H9 (cell line): Measurements from ENCODE around the gene BCAS3. TPM values are rescaled to one million over a fixed set of nuclear protein-coding genes. Genes with fewer than 3 reads are reported as not detected.

Experiments
- DNase-seq: peaks from one replicate; pipeline ENCODE4 v3.0.0-alpha.2; 2017
- H2AFZ ChIP-seq: one replicate; pipeline ENCODE4 v1.6.1; 2013; ENCODE audit warnings: mild to moderate bottlenecking, low read length, control low read depth, moderate library complexity
- H2AK5ac ChIP-seq: 2 replicates; pipeline ENCODE4 v1.6.1; 2013; ENCODE audit warnings: low read length, control low read depth, mixed read lengths; ENCODE audit not compliant: insufficient read length
- H2BK120ac ChIP-seq: one replicate; pipeline ENCODE4 v1.6.1; 2013; ENCODE audit warnings: low read depth, mild to moderate bottlenecking, low read length, control low read depth, inconsistent platforms; ENCODE audit not compliant: poor library complexity, severe bottlenecking
- H2BK12ac ChIP-seq: 2 replicates; pipeline ENCODE4 v1.6.1; 2013; ENCODE audit warnings: low read length, control low read depth, mixed read lengths, low read depth; ENCODE audit not compliant: insufficient read length
- H2BK15ac ChIP-seq: 2 replicates; pipeline ENCODE4 v1.6.1; 2013; ENCODE audit warnings: low read depth, low read length, control low read depth
- H2BK20ac ChIP-seq: one replicate; pipeline ENCODE4 v1.6.1; 2013; ENCODE audit warnings: low read depth, mild to moderate bottlenecking, low read length, control low read depth, inconsistent platforms; ENCODE audit not compliant: poor library complexity, severe bottlenecking
- H2BK5ac ChIP-seq: 2 replicates; pipeline ENCODE4 v1.6.1; 2013; ENCODE audit warnings: low read length, control low read depth, mixed read lengths; ENCODE audit not compliant: insufficient read length
- H3K14ac ChIP-seq: 2 replicates; pipeline ENCODE4 v1.6.1; 2013; ENCODE audit warnings: low read length, control low read depth; ENCODE audit not compliant: insufficient read depth
- H3K18ac ChIP-seq: 2 replicates; pipeline ENCODE4 v1.6.1; 2013; ENCODE audit warnings: low read depth, mild to moderate bottlenecking, mixed read lengths, low read length, control low read depth; ENCODE audit not compliant: insufficient read length
- H3K23ac ChIP-seq: 2 replicates; pipeline ENCODE4 v1.6.1; 2013; ENCODE audit warnings: low read length, control low read depth, mixed read lengths, low read depth; ENCODE audit not compliant: insufficient read length
- H3K23me2 ChIP-seq: 2 replicates; pipeline ENCODE4 v1.6.1; 2013; ENCODE audit warnings: low read depth, mild to moderate bottlenecking, mixed read lengths, low read length, control low read depth; ENCODE audit not compliant: insufficient read length, poor library complexity, severe bottlenecking
- H3K27ac ChIP-seq: 2 replicates; pipeline ENCODE4 v1.5.1; 2013; ENCODE audit warnings: low read length, control low read depth, mixed read lengths, low read depth; ENCODE audit not compliant: insufficient read length
- H3K27me3 ChIP-seq: 2 replicates; pipeline ENCODE4 v1.6.1; 2013; ENCODE audit warnings: low read length, control low read depth, inconsistent platforms; ENCODE audit not compliant: insufficient read depth
- H3K4ac ChIP-seq: 2 replicates; pipeline ENCODE4 v1.6.1; 2013; ENCODE audit warnings: low read depth, mild to moderate bottlenecking, control low read depth, inconsistent platforms, low read length, moderate library complexity
- H3K4me1 ChIP-seq: 2 replicates; pipeline ENCODE4 v1.6.1; 2013; ENCODE audit warnings: low read length, control low read depth, inconsistent platforms; ENCODE audit not compliant: insufficient read depth
- H3K4me2 ChIP-seq: 2 replicates; pipeline ENCODE4 v1.6.1; 2013; ENCODE audit warnings: low read length, control low read depth, mixed read lengths; ENCODE audit not compliant: insufficient read length, insufficient read depth
- H3K56ac ChIP-seq: 2 replicates; pipeline ENCODE4 v1.6.1; 2013; ENCODE audit warnings: low read depth, mild to moderate bottlenecking, mixed read lengths, low read length, control low read depth; ENCODE audit not compliant: insufficient read length
- H3K79me1 ChIP-seq: 2 replicates; pipeline ENCODE4 v1.6.1; 2013; ENCODE audit warnings: low read depth, mild to moderate bottlenecking, moderate library complexity, low read length, control low read depth, inconsistent platforms; ENCODE audit not compliant: insufficient read depth, poor library complexity, severe bottlenecking
- H3K79me2 ChIP-seq: 2 replicates; pipeline ENCODE4 v1.6.1; 2013; ENCODE audit warnings: low read length, control low read depth, inconsistent platforms; ENCODE audit not compliant: insufficient read depth
- H3K9ac ChIP-seq: 2 replicates; pipeline ENCODE4 v1.6.1; 2013; ENCODE audit warnings: low read length, control low read depth, mixed read lengths; ENCODE audit not compliant: insufficient read length; ENCODE audit errors: extremely low read depth
- H3K9me3 ChIP-seq: one replicate; pipeline ENCODE4 v1.6.1; 2013; ENCODE audit warnings: low read depth, low read length, inconsistent platforms; ENCODE audit not compliant: control insufficient read depth
- H3T11ph ChIP-seq: one replicate; pipeline ENCODE4 v1.6.1; 2013; ENCODE audit warnings: mild to moderate bottlenecking, low read length, control low read depth, inconsistent platforms
- H4K20me1 ChIP-seq: one replicate; pipeline ENCODE4 v1.6.1; 2013; ENCODE audit not compliant: control insufficient read depth, insufficient read length, insufficient read depth
- H4K5ac ChIP-seq: 2 replicates; pipeline ENCODE4 v1.6.1; 2013; ENCODE audit warnings: low read depth, mild to moderate bottlenecking, mixed read lengths, low read length, control low read depth; ENCODE audit not compliant: insufficient read length
- H4K8ac ChIP-seq: replicated peaks from 2 replicates; pipeline ENCODE4 v1.6.1; 2013; ENCODE audit warnings: low read length, control low read depth, mixed read lengths, low read depth; ENCODE audit not compliant: insufficient read length
- H4K91ac ChIP-seq: 2 replicates; pipeline ENCODE4 v1.6.1; 2013; ENCODE audit warnings: low read depth, mild to moderate bottlenecking, moderate library complexity, mixed read lengths, low read length, control low read depth; ENCODE audit not compliant: insufficient read length
- H3K27ac Mint-ChIP-seq, 3 experiments: 2 replicates in 2 of 3; 3 replicates in 1 of 3; pipeline ENCODE4 v1.8.0; 2020 to 2021; ENCODE audit warnings: mixed read lengths in 3 of 3, mild to moderate bottlenecking in 1 of 3, moderate library complexity in 1 of 3
- H3K27me3 Mint-ChIP-seq: 2 replicates; pipeline ENCODE4 v1.8.0; 2021; ENCODE audit warnings: low read depth, mild to moderate bottlenecking, moderate library complexity, mixed read lengths
- H3K36me3 Mint-ChIP-seq, 3 experiments: 2 replicates in 2 of 3; 3 replicates in 1 of 3; pipeline ENCODE4 v1.8.0; 2020 to 2021; ENCODE audit warnings: low read depth in 3 of 3, mixed read lengths in 3 of 3; ENCODE audit not compliant: insufficient read depth in 1 of 3
- H3K4me1 Mint-ChIP-seq, 2 experiments: 2 replicates each; pipeline ENCODE4 v1.8.0; 2020; ENCODE audit warnings: mixed read lengths in 2 of 2
- H3K4me3 Mint-ChIP-seq, 2 experiments: 2 replicates in 1 of 2; 3 replicates in 1 of 2; pipeline ENCODE4 v1.8.0; 2020 to 2021; ENCODE audit warnings: mild to moderate bottlenecking in 2 of 2, mixed read lengths in 2 of 2, moderate library complexity in 1 of 2
- H3K9me3 Mint-ChIP-seq, 2 experiments: 2 replicates in 1 of 2; 3 replicates in 1 of 2; pipeline ENCODE4 v1.8.0; 2020; ENCODE audit warnings: mild to moderate bottlenecking in 2 of 2, mixed read lengths in 2 of 2, moderate library complexity in 1 of 2
- WGBS: extraction: QIAGEN DNeasy Blood & Tissue Kit; methylation state at CpG from one replicate; pipeline ENCODE4 v1.1.7; 2013; ENCODE audit warnings: missing lambda C conversion rate, low lambda C conversion rate, mixed read lengths; ENCODE audit not compliant: insufficient read length; ENCODE audit errors: extremely low coverage; 5-methylcytosine and 5-hydroxymethylcytosine counted together
- total RNA-seq: library from RNA; stranded (reverse); gene quantifications from 2 replicates; pipeline ENCODE4 v1.2.1, GENCODE V29; 2021
- TF ChIP-seq, protein P1 (sequence below): fragments of 200-600 bp; sonication (generic); conservative IDR thresholded peaks from 3 replicates; pipeline ENCODE4 v1.8.0; 2021; ENCODE audit warnings: antibody characterized with exemption, mild to moderate bottlenecking

Gene BCAS3
- total RNA-seq, 1 experiment from 2014 or later, result 22.4 TPM

- no peak overlapping the region for H3K27ac Mint-ChIP-seq
- H3K23ac ChIP-seq, result no peak overlapping the region
- H3K23me2 ChIP-seq, result no peaks in the 10 kb centered on the region
- no peak overlapping the region for H2AFZ ChIP-seq
- H3K79me2 ChIP-seq, result no peaks in the 10 kb centered on the region
- no peak overlapping the region for H4K91ac ChIP-seq
- no peak overlapping the region for H3K14ac ChIP-seq
- H3T11ph ChIP-seq, result no peak overlapping the region
- no peaks in the 10 kb centered on the region for H3K36me3 Mint-ChIP-seq
- DNase-seq, result no peak
- no peak overlapping the region for H3K4me2 ChIP-seq
- no peak overlapping the region for H2BK120ac ChIP-seq
- no peak overlapping the region for H3K4me3 Mint-ChIP-seq
- no peaks in the 10 kb centered on the region for H3K27me3 ChIP-seq
- TF ChIP-seq, protein P1, sequence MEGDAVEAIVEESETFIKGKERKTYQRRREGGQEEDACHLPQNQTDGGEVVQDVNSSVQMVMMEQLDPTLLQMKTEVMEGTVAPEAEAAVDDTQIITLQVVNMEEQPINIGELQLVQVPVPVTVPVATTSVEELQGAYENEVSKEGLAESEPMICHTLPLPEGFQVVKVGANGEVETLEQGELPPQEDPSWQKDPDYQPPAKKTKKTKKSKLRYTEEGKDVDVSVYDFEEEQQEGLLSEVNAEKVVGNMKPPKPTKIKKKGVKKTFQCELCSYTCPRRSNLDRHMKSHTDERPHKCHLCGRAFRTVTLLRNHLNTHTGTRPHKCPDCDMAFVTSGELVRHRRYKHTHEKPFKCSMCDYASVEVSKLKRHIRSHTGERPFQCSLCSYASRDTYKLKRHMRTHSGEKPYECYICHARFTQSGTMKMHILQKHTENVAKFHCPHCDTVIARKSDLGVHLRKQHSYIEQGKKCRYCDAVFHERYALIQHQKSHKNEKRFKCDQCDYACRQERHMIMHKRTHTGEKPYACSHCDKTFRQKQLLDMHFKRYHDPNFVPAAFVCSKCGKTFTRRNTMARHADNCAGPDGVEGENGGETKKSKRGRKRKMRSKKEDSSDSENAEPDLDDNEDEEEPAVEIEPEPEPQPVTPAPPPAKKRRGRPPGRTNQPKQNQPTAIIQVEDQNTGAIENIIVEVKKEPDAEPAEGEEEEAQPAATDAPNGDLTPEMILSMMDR, result no peak
- no peaks in the 10 kb centered on the region for H3K4me1 Mint-ChIP-seq
- H2BK5ac ChIP-seq, result no peak overlapping the region
- no peaks in the 10 kb centered on the region for H3K4me1 ChIP-seq
- no peak overlapping the region for H2BK20ac ChIP-seq
- H3K27ac ChIP-seq, result no peak overlapping the region
- no peaks in the 10 kb centered on the region for H3K9me3 Mint-ChIP-seq
- H4K20me1 ChIP-seq, result no peaks in the 10 kb centered on the region
- H4K5ac ChIP-seq, result no peak overlapping the region
- H2AK5ac ChIP-seq, result no peak overlapping the region
- no peak overlapping the region for H3K56ac ChIP-seq
- H3K79me1 ChIP-seq, result no peaks in the 10 kb centered on the region
- no peak overlapping the region for H4K8ac ChIP-seq
- no peaks in the 10 kb centered on the region for H3K27me3 Mint-ChIP-seq
- WGBS, result no CpG with 5 or more reads among the region's 3 CpGs
- no peak overlapping the region for H2BK15ac ChIP-seq
- H3K9ac ChIP-seq, result no peak overlapping the region
- H2BK12ac ChIP-seq, result no peak overlapping the region
- H3K4ac ChIP-seq, result no peak overlapping the region
- H3K18ac ChIP-seq, result no peak overlapping the region
- no peaks in the 10 kb centered on the region for H3K9me3 ChIP-seq
Measured at GRCh38 chr17:61017317-61018006, 339.8 kb downstream of the BCAS3 start.
